HG03565 (cell line): ENCODE data around the gene GRHL3.

Source experiments
- ATAC-seq: cut with Tn5 transposase; IDR thresholded peaks from one replicate; pipeline ENCODE4 v1.9.1; 2021; ENCODE audit warnings: mild to moderate bottlenecking, moderate library complexity; ENCODE audit not compliant: unreplicated experiment

GRHL3 gene

DNA sequence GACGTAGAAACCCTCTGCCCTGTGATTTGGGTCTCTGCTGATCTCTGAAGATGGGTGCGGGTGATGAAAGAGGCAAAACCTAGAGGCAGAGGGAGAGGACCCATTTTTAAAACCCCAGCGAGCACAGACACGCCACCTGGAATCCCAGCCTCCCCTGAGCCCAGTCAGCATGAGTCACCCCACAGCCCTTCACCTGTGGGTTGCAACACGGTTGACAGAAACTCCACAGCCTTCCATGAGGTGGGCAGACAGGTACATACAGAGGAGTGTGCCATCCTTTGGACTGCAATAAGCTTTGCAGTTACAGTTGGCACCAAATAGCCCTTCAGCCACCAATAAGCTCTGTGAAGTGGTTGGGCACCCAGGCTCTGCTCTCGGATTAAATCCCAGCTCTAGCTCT lies 2.1 kb upstream of the GRHL3 start:
- ATAC-seq: no peak

DNA sequence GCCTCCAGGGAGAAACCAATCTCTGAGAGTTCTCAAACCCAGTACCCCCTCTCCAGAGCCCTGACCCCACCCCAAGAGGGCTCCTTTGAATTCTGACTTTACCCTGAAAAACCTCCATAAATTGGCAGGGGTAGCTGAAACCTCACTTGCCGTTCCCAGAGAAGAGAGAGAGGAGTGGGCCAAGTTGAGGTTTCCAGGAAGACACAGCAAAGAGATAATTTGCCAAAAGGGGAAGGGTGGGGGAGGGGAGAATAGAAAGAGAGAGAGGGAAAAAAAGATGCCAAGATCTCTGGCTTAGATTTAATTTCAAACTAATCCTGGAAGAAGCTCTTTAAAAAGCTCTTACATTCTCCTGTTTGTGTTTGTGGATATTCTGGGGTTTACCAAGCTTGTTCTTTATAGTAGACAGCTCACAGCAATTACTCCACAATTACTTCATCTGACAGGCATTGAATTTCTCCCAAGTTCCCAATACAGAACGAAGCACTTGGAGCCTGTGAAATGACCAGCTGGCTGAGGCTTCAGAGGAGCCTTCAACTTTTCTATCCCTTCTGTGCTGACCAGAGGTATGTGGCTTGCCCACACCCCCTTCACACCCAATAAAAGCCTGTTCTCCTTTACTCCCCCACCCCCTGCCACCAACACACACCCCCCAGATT lies 1.1 kb upstream of the GRHL3 start:
- ATAC-seq: no peak

DNA sequence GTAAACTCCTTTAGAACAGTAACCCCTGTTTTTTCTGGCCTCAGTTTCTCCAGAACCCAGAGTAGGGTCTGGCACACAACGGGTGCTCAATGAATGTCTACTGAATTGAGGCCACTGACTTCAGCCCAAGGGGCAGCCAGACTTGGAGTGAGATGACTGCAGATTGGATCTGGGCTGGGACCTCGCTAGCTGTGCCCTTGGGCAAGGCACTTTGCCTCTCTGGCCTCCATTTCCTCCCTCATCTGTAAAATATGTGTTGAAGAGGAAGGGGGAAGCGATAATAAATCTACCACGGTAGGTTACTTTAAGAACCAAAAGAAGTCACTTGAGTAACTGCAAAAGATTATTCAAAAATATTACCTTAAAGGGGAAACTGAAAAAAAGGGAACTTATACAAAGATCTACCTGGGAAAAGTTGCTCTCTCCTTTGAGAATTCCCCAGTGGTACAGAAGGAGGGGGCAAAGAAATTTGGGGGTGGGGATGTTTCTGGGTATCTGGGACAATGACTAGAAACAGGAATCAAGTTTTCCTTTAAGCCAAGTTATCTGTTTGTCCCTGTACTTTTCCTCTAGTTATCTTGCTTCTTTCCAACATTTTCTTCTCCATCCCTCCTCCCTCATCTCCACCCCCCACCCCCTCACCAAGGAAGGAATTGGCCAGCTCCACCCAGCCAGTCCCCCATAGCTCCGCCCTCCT lies 394 bp upstream of the GRHL3 start:
- no peak for ATAC-seq

DNA sequence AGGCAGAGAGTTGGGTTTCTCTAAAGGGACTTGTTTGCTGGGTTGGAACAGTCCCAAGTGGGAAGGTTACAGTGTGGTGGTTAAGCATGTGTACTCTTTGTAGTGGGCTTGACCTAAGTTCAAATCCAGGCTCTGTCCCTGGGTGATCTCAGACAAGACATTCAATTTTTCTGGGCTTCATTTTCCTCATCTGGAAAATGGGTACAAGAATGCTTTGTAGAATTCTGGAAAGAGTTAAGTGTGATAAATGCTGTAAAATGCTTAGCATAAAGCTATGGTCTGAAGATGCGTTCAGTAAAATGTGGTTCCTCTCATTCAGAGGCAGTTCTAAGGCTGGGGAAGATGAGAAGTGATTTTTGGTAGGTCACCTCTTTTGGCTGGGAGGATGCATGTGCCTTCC lies 805 bp downstream of the GRHL3 start:
- no peak for ATAC-seq

DNA sequence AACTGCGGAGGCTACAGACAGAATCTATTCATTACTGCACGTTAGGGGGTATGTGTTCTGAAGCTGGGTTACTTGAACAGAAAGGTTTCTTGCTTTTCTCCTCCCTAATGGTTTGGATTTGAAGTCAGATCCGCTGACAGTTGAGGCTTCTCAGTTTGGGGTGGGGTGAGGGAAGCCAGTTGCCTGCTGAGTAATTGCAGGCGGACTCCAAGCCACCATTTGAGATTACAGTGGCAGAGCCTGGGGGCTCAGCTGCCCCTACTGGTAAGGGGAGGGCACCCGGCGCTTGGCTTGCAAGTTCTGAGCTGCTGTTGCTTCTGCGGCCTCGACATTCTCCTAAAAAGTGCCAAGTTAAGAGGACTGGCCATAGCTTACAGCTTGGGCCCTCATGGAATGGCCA lies 2.0 kb downstream of the GRHL3 start:
- ATAC-seq: no peak

DNA sequence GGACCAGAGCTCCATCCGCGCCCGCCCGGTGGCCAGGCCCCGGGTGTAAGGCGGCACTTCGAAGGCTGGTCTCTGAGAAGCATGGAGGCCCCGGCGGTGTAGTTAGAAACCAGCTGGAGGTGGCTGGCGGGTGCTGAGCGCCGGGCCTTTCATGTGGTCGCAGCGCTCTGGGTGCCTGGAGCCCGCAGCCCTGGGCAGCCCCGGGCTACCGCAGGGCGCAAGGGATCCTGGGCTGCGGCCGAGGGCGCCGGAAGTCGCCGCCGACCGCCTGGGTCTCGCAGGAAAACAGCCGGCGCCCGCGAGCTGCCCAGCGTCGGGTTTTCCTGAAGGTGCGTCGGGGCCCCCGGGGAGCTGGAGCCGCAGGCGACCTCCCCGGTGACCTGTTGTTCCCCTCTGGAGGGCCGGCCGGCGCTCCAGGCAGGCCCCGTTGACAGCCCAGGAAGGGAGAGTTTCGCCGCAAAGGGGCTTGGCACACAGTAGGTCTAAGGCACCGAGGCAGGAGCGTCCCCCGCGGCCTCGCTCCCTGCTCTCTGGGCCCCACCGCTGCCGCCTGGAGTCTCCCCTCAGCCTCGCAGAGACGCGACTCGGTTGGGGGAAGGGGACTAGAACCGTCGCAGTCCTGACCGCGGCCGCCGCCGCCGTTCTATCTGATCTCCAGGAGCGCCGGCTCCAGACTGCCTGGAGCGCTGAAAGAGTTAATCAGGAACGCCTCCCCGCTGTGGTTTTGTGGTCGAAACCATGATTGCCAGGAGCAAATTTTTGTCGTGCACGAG lies 2.7 kb downstream of the GRHL3 start:
- peak; percentile 35 for ATAC-seq

DNA sequence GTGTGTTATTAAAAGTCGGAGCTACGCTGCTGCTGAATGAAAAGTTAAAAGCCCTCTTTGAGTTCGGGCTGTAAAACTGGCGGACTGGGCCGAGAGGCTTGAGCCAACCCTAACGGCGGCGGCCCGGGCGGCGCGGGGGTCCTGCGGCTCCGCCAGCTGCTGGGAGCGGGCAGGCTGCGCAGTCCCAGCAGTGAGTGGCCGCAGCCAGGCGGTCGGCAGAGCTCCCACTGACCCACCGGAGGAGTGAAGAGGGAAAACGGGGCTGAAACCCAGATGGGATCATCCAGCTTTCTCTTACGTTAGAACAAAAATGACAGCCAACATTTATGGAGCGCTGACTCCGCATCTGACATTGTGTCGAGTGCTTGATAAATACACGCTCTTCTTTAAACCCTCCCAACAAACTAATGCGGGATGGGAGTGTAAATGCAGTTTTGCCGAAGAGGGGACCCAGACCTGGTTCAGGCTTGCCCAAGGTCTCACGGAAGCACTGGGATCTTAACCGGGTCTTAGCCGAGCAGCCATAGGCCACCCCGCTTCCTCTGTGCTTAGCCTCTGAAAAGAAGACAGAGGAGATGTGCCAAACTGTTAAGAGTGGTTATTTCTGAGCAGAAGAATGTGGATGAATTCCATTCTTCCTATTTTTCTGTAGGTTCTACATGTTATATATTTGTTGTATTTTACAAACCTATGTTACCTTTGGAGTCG lies 3.5 kb downstream of the GRHL3 start:
- peak; percentile 11 for ATAC-seq

DNA sequence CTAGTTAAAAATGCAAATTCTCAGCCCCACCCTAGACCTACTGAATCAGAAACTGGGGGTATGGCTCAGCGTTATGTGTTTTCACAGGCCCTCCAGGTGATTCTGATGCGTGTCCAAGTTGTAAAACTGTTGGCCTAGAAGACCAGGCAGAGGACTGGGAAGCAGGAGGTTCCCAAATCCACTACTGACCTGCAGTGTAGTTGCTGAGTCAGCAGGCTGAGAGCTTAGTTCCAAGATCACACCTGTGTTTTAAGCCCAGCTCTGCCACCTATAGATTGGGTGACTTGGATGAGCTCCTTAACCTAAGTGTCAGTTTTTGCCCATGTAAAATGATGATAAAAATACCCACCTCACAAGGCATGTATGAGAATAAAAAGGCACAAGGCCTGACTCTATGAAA lies 4.1 kb downstream of the GRHL3 start:
- ATAC-seq: no peak

DNA sequence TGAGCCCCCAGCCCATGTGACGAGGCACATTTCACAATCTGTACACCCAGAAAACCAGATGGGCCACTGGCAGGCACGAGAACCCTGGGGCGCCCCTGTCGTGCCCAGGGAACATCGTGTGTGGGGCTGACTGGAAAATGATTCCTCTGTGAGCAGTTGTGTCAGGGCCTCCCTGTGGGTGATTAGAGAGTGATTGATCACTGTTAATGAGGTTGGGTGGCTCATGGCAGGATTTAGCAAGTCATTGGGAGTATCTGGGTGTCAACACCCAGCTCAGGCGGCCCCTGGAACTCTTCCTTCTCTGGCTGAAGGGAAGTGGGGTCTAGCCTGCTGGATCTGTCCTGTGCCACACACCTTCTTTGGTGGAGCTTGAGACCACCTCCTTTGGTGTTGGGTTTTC lies 5.7 kb downstream of the GRHL3 start:
- ATAC-seq: no peak

DNA sequence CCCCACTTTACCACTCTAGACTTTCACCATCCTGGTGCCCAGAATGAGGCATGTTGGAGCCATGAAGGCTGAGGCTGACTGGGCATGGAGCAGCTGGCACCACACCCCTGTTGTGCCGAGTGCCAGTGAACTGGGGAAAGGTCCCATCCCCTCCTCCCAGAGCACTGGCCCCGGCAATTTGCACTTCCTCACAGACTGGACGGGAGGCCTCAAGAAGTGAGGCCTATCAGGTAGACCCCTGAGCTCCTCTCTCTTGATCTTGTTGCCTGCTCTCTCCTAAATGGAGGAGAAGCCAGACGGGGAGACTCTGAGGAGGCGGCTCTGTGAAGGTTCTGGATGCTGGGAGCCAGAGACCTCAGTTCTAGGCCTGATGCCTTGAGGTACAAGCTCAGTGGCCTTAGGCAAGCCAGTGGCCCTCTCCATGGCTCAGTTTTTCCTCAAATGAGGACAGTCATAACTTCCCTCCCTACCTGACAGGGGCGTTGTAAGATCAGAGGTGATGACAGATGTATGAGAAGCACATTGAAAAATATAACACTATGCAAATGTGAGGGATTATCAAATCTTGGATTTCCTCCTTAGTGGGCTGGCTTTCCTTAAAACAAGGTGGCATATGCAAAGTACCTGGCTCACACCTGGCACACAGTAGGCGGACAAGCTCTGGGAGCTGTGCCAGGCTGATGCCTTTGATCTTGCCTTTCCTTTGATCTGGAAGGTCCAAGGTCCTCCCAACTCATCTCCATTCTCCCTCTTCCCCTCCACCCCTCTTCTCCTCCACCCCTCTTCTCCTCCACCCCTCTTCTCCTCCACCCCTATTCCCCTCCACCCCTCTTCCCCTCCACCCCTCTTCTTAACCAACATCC lies 6.7 kb downstream of the GRHL3 start:
- no peak for ATAC-seq

DNA sequence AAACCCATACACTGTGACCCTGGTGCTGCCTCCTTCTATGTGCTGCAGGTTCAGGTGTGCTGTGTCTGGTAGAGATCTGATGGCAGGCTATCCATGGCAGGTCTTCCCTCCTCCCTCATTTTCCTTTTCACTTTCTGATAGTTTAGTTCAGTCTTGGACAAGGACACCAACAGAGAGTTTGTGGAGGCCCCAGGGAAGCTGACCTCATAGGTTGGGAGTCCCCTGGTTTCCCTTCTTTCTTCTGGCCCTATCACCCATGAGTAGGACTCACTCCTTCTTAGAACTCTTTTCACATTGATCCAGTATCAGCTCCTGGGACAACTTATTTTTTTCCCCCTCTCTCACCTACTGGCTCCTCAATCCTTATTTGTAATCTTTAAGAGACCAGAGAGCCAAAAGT lies 8.3 kb downstream of the GRHL3 start:
- no peak for ATAC-seq

DNA sequence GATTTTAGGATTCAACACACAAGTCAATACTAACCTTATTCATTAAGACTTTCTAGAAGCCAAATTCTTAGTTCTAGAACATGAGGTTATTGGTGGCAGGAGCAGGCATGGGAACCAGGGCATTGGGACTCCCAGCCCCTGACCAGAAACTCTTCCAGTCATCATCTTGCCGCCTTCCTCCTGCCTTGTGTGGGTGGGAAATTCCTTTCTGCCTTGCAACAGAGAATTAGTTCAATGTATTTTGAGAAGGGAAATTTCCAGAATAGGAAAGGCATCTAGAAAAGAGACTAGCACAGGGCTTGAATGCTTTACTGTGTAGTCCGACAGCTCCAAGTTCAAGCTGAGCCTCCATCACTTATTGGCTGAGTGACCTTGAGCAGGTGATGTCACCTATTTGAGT lies 8.7 kb downstream of the GRHL3 start:
- ATAC-seq: no peak

DNA sequence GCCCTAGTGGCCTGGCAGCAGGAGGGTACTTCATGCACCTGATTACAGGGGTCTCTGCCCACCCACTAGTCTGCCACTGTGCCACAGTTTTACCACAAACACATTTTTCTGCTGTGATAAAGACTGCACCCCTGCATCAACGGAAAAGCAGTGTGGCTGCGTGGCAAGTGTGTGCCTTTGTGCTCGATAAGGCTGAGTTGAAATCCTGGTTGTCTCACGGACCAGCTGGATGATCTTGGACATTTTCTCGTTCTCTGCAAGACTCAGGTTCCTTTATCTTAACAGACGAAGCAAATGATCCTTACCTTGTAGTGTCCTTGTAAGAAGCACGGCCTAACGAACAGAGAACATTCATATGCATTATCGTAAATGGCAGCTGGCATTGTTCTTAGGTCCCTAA lies 10.2 kb downstream of the GRHL3 start:
- ATAC-seq: no peak

DNA sequence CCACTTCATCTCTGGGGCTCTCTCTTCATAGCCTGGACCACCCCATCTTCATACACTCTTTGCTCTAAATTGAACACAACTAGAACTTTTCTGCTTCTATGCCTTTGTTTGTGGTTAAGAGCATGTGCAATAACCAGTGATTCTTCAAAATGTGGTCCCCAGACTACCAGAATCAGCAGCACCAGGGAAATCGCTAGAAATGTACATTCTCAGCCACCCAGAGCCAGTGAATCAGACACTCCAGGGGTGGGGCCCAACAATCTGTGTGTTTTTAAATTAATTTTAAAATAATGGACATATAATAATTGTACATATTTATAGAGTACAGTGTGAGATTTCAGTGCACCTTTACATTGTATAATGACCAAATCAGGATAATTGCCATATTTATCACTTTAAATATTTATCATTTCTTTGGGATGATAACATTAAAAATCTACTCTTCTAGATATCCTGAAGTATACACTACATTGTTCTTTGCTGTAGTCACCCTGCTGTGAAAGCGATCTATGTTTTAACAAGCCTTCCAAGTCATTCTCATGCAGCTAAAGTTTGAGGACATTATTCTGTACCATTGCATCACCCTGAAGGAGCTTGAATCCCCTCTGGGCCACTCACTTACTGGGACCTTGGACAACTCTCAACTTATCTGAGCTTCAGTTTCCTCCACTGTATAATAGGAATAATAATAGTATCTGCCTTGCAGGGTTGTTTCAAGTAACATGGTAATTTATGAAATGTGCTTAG lies 10.8 kb downstream of the GRHL3 start:
- ATAC-seq: no peak

DNA sequence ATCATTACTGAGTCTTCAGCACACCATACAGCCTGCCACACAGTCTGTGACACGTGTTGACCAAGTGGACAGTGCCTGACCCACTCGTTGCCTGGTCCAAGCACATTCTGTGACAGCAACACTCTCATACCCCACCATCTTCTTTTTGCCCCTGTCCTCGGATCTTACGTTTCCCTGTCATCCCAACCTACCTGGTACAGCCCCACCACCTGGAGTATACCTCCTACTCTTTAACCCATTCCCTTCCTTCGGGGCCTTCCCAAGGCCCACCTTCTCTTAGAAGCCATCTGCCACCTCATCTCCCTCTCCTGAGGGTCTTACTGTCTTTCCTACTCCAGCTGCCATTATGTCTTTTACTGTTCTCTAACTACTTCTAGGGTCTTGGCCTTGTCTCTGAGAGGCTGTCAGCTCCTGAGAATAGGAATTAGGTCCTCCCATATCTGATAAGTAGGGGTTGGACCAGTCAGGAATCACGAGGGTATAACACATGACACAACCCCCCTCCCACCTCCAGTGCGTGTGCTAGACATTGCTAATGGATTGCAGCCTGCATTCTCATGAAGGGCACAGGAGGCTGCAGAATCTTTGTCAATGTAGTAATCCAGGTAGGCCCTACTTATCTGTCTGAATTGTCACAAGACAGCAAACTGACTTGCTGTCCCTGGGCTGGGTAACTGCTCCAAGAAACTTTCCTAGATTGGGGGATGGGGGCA lies 13.0 kb downstream of the GRHL3 start:
- no peak for ATAC-seq

DNA sequence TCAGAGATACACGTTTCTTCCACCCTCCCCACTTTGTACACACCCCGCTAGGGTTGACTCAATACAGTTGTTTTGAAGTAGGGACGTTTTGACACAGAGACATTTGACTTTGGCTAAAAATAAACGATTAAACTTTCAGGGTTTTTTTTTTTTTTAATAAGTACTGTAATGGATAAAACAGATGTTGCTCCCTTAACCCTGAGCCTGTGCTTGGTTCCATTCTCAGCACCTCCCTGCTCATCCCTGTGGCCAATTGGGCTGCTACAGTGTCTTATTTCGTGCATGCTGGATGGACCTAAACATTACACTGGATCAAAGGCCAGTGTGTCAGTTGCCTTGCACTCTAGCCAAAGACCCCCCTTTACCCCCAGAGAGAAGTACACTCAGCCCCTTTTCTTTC lies 16.9 kb downstream of the GRHL3 start:
- no peak for ATAC-seq

DNA sequence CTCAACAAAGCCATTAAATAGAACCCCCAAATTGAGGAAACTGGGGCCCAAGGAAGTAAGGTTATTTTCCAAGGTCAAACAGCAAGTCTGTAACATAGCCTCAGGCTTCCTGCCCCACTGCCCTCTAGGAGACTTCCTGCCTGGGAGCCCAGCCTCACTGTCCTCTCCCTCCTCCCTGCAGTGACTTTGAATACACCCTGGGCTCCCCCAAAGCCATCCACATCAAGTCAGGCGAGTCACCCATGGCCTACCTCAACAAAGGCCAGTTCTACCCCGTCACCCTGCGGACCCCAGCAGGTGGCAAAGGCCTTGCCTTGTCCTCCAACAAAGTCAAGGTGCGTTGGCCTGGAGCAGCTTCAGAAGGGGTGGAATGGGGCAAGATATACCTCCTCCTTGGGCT lies 18.3 kb downstream of the GRHL3 start:
- no peak for ATAC-seq

DNA sequence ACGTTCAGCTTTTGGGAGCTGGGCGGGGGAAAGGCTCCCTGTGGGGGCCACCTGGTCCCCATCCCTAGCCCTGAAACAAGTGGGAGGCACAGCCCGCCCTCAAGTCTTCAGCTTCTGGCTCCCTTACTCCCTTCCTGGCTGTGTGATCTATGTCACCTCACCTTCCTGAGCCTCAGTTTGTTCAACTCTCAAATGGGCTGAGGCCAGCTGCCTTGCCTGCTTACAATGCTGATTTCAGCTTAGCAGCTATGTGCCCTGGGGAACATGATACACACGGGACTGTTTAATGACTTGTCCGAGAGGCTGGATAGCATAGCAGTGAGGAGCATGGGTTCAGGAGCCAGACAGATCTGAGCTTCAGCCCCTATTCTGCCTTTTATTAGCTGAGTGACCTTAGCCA lies 19.3 kb downstream of the GRHL3 start:
- ATAC-seq: no peak

DNA sequence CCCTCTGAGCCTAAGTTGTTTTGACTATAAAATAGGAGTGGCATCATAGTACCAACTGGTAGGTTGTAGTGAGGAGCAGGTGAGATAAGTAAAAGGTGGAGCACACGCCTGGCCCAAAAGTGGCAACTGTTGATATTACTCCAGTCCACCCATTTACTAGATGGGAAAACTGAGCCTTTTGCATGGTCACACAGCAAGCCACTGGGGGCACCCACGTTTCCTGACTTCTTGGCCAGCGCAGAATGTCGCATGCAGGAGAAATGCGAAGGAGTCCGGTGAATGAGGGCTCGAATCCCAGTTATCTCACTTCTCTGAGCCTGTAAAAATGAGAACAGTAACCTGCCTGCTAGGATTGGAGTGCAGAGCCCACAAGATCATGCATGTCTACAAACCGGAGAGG lies 20.8 kb downstream of the GRHL3 start:
- no peak for ATAC-seq
